Measurements from ENCODE around the gene VSX1.

DNA sequence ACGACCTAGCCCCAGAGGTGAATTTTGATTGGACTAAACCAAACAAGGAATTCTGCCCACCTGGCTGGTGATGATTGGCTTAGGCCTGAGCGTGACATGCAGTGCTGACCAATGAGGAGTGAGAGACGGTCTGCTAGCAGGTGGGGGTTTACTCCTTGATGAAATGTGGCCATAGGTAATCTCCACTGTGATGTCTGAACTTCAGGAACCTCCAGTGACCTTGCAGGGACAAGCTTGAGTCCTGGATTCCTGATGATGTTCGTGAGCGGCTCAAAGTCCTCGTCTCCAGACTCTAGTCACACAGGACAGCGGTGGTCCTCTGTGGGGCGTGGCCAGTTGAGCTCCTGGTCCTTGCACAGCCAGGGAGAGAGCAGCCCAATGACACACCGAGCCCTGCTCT is 8.4 kb downstream of the VSX1 start:
- TF ChIP-seq POLR2AphosphoS5 (IDR thresholded peaks at IDR 0.05; ENCODE audit: low read depth, low read length) (no peak), POLR2A (IDR thresholded peaks at IDR 0.05; ENCODE audit: low read depth, low read length) (no peak), TAF1 (IDR thresholded peaks at IDR 0.05; ENCODE audit: borderline replicate concordance, low read depth, low read length) (no peak)

All from GM12892 (cell line).